Transverse colon (tissue), 3 donors: ENCODE measurements around the gene MDFI.

Source experiments
- POLR2A ChIP-seq: fragments of 450-650 bp; IDR thresholded peaks from one replicate; pipeline ENCODE4 v1.6.1; 2016; ENCODE audit warnings: antibody characterized with exemption, mild to moderate bottlenecking, moderate library complexity
- TF ChIP-seq, protein P1 (sequence below), 5 experiments: fragments of 200-600 bp in 3 of 5; fragments of 450-650 bp in 2 of 5; sonication (generic) in 3 of 5; IDR thresholded peaks; 1 replicate in 2 of 5; 2 replicates in 3 of 5; pipeline ENCODE4 v1.5.1; 2016 to 2017; ENCODE audit warnings: antibody characterized with exemption in 5 of 5, inconsistent platforms in 3 of 5, mild to moderate bottlenecking in 2 of 5, moderate library complexity in 1 of 5

DNA sequence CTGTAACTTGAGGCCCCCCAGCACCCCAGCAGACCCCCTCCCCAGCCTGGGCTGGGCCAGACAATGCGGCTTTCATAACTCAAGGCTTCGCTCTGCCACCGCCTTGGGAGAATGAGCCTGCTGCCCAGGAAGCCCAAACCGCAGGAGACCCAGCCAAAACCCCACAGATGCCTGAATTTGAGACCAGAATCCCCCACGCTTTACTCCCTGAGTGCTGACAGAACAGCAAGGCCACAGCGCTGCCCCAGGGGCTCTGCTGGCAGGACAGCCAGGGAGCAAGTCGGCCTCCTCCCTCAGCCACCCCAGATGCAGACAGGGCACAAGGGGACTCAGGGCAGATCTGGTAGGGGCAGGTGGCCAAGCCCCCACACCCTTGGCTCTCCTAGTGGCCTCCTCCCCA, 2.2 kb downstream of the MDFI start:
- TF ChIP-seq, protein P1, sequence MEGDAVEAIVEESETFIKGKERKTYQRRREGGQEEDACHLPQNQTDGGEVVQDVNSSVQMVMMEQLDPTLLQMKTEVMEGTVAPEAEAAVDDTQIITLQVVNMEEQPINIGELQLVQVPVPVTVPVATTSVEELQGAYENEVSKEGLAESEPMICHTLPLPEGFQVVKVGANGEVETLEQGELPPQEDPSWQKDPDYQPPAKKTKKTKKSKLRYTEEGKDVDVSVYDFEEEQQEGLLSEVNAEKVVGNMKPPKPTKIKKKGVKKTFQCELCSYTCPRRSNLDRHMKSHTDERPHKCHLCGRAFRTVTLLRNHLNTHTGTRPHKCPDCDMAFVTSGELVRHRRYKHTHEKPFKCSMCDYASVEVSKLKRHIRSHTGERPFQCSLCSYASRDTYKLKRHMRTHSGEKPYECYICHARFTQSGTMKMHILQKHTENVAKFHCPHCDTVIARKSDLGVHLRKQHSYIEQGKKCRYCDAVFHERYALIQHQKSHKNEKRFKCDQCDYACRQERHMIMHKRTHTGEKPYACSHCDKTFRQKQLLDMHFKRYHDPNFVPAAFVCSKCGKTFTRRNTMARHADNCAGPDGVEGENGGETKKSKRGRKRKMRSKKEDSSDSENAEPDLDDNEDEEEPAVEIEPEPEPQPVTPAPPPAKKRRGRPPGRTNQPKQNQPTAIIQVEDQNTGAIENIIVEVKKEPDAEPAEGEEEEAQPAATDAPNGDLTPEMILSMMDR (IDR thresholded peaks at IDR 0.05) = no peak
- TF ChIP-seq POLR2A = no peak
